AG04450 (cell line): Measurements from ENCODE around the gene DPP6. TPM values are rescaled to one million over a fixed set of nuclear protein-coding genes. Genes with fewer than 3 reads are reported as not detected.

Experiments
- CTCF ChIA-PET: fragments of 300-600, 350-600 bp; formaldehyde crosslinking; extraction: SDS; loops from one replicate; lab custom pipeline; 2022; ENCODE audit warnings: antibody characterized with exemption, inconsistent platforms; lab: Charles Lee
- POLR2A ChIA-PET: fragments of 350-600 bp; formaldehyde crosslinking; extraction: SDS; loops from one replicate; lab custom pipeline; 2021; ENCODE audit warnings: antibody characterized with exemption, inconsistent platforms; lab: Yijun Ruan, JAX
- DNase-seq: peaks from one replicate; pipeline ENCODE4 v3.0.0-alpha.2; 2011; ENCODE audit warnings: low read depth, low spot score
- H3K27ac ChIP-seq: one replicate; pipeline ENCODE4 v1.5.1; 2012; ENCODE audit warnings: low read depth, low read length, control low read depth
- H3K27me3 ChIP-seq: one replicate; pipeline ENCODE4 v1.6.0; 2012; ENCODE audit warnings: low read length; ENCODE audit not compliant: control insufficient read depth, insufficient read depth
- H3K4me3 ChIP-seq: 2 replicates; pipeline ENCODE4 v1.5.1; 2011; ENCODE audit warnings: mild to moderate bottlenecking, low read depth, low read length, control low read depth
- H3K9me3 ChIP-seq: 2 replicates; pipeline ENCODE4 v1.5.1; 2012; ENCODE audit warnings: low read length; ENCODE audit not compliant: control insufficient read depth, insufficient read depth
- polyA plus RNA-seq: library from polyadenylated mRNA; depleted of rRNA; stranded (reverse); fragments of >200 nt; gene quantifications from 2 replicates; pipeline ENCODE4 v1.2.3, GENCODE V29; 2011
- TF ChIP-seq, protein P1 (sequence below): IDR thresholded peaks from 2 replicates; pipeline ENCODE4 v1.5.1; 2011; ENCODE audit warnings: low read depth, low read length, control low read depth, inconsistent platforms

DPP6 gene
- polyA plus RNA-seq, 1 experiment: not detected

DNA sequence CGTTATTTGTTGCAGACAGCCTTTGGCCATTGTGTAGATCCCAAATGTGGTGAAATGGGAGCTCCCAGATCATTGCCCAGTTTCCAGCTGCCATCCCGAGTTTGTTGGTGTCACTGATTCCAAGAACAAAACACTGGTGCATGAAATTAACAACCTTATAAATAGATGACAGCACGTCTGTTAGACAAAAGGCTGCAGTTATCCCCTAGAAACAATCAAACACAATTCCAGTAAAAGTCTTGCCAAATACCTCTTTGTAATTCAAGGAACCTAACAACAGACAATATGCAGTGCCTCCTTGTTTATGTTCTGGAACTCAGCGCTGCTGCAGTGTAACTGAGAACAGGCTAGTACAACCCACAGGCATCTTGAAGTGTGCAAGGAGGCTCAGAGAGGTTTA lies 546.2 kb downstream of the DPP6 start:
- POLR2A ChIA-PET: no interaction called here
- no peak for DNase-seq
- Histone ChIP-seq H3K9me3 (peaks cover 18% of the 10 kb centered on the region), H3K4me3 (no peak overlapping the region), H3K27me3 (no peaks in the 10 kb centered on the region), H3K27ac (no peak overlapping the region)
- TF ChIP-seq, protein P1, sequence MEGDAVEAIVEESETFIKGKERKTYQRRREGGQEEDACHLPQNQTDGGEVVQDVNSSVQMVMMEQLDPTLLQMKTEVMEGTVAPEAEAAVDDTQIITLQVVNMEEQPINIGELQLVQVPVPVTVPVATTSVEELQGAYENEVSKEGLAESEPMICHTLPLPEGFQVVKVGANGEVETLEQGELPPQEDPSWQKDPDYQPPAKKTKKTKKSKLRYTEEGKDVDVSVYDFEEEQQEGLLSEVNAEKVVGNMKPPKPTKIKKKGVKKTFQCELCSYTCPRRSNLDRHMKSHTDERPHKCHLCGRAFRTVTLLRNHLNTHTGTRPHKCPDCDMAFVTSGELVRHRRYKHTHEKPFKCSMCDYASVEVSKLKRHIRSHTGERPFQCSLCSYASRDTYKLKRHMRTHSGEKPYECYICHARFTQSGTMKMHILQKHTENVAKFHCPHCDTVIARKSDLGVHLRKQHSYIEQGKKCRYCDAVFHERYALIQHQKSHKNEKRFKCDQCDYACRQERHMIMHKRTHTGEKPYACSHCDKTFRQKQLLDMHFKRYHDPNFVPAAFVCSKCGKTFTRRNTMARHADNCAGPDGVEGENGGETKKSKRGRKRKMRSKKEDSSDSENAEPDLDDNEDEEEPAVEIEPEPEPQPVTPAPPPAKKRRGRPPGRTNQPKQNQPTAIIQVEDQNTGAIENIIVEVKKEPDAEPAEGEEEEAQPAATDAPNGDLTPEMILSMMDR: no peak
- CTCF ChIA-PET: no interaction called here

DNA sequence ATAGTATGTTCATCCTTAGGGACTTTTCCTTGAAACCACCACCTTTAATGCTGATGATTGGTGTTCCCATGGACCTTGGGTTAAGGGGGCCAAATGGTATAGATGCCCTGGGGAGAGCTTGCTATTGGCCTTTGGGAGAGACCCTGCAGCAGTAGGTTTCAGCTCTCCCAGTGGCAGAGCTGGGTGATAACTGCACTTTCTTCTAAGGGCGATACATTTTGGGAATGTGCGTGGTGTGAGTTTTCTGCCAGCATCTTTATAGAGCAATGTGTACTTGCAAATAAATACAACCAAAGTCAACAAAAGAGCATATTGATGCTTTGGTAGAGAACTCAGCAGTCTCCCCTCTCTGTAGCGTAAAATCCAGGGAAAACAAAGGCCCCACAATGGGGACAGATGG lies 546.7 kb downstream of the DPP6 start:
- CTCF ChIA-PET: no interaction called here
- H3K27me3 ChIP-seq: no peaks in the 10 kb centered on the region
- POLR2A ChIA-PET: no interaction called here
- DNase-seq: no peak
- H3K27ac ChIP-seq: no peak overlapping the region
- H3K9me3 ChIP-seq: peaks cover 16% of the 10 kb centered on the region
- TF ChIP-seq, protein P1: no peak
- no peak overlapping the region for H3K4me3 ChIP-seq

DNA sequence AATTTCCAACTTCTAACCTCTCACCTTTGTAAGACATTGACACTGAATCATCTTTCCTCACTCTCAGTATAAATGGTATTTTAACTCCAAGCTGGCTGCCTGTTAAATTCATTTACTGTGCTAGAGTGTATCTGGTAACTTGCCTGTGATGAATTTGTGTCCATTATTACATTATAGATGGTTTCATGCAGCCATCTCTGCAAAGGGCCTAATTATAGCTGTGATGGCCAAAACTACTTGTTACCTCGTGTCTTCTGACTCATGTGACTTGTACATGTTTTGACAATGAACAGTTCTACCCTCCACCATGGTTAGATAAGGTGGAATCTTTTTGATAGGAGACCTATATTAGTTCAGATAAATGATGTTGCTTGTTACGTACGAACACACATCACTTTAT lies 558.7 kb downstream of the DPP6 start:
- CTCF ChIA-PET: no interaction called here
- no peak overlapping the region for H3K27ac ChIP-seq
- DNase-seq: no peak
- H3K27me3 ChIP-seq: no peaks in the 10 kb centered on the region
- TF ChIP-seq, protein P1: no peak
- H3K4me3 ChIP-seq: no peak overlapping the region
- POLR2A ChIA-PET: no interaction called here
- H3K9me3 ChIP-seq: peaks cover 17% of the 10 kb centered on the region

- POLR2A ChIA-PET: no interaction called here
- TF ChIP-seq, protein P1: no peak
- CTCF ChIA-PET: no interaction called here
Observed at GRCh38 chr7:154613811-154614210, 561.6 kb downstream of the DPP6 start.

DNA sequence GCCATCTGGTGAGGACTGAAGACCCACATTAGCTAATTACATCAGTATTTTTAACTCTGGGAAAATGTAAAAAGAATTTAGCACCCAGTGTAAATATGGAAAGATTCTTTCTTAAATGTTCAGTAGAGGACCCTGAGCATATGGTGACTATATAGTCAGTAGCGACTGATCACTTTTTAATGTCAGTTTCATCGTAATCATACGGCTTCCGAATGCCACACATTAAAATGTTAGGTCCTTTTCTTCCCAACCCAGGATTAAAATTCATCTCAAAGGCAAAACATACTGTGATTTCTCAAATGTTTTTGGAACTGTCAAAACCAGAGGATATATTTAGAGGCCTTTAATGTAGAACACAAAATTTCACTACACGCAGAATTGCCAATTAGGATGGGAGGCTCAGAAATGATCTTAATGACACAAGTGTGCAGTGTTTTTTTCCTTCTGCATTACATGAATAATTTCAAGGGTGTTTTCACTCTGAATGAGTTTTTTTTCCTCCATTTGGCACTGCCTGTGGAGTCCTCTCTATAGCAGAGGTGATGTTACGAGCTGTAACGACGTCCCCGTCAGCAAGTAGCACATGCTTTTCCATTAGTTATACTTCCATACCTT lies 568.0 kb downstream of the DPP6 start:
- no peak overlapping the region for H3K27ac ChIP-seq
- peaks cover 35% of the 10 kb centered on the region for H3K9me3 ChIP-seq
- ChIA-PET CTCF (no interaction called here), POLR2A (no interaction called here)
- no peak for DNase-seq
- TF ChIP-seq, protein P1: no peak
- no peaks in the 10 kb centered on the region for H3K27me3 ChIP-seq
- no peak overlapping the region for H3K4me3 ChIP-seq

More at GRCh38 chr7:154613811-154614210, 561.6 kb downstream of the DPP6 start:
- H3K9me3 ChIP-seq: peaks cover 19% of the 10 kb centered on the region
- no peaks in the 10 kb centered on the region for H3K27me3 ChIP-seq
- DNase-seq: no peak
- H3K4me3 ChIP-seq: no peak overlapping the region
- no peak overlapping the region for H3K27ac ChIP-seq
